HepG2 (cell line): ENCODE results near the gene TUBB4B. TPM values are rescaled to one million over a fixed set of nuclear protein-coding genes. Genes with fewer than 3 reads are reported as not detected.
A peak's percentile ranks its signal among the peaks of the same experiment; 100 is the strongest.

ENCODE experiments used
- ARNTL ChIP-seq: sonication (generic); formaldehyde crosslinking; IDR thresholded peaks from 2 replicates; pipeline ENCODE4 v1.4.0; 2020; ENCODE audit warnings: mild to moderate bottlenecking, missing genetic modification reagents
- ATF3 ChIP-seq: sonication (generic); formaldehyde crosslinking; IDR thresholded peaks from 2 replicates; pipeline ENCODE4 v1.4.0; 2020; ENCODE audit warnings: missing genetic modification reagents
- CENPBD1 ChIP-seq: sonication (generic); formaldehyde crosslinking; IDR thresholded peaks from 2 replicates; pipeline ENCODE4 v1.8.0; 2022; ENCODE audit warnings: missing genetic modification reagents, low read depth, mild to moderate bottlenecking, borderline replicate concordance
- HBP1 ChIP-seq: IDR thresholded peaks from 2 replicates; pipeline ENCODE4 v1.6.1; 2016; ENCODE audit warnings: low read depth, control low read depth
- HES4 ChIP-seq: sonication (generic); formaldehyde crosslinking; IDR thresholded peaks from 2 replicates; pipeline ENCODE4 v1.9.0; 2021; ENCODE audit warnings: mild to moderate bottlenecking, missing genetic modification reagents, borderline replicate concordance
- MAFG ChIP-seq: sonication (generic); formaldehyde crosslinking; IDR thresholded peaks from 2 replicates; pipeline ENCODE4 v1.5.1; 2020; ENCODE audit warnings: mild to moderate bottlenecking, missing genetic modification reagents
- MTF1 ChIP-seq: sonication (generic); formaldehyde crosslinking; IDR thresholded peaks from 2 replicates; pipeline ENCODE4 v1.5.0; 2020; ENCODE audit warnings: missing genetic modification reagents
- POLR2G ChIP-seq: fragments of 200-400 bp; formaldehyde crosslinking; IDR thresholded peaks from 2 replicates; pipeline ENCODE4 v1.6.1; 2018; ENCODE audit warnings: mild to moderate bottlenecking, low read depth, low read length, moderate library complexity
- RARG ChIP-seq: sonication (generic); formaldehyde crosslinking; IDR thresholded peaks from 2 replicates; pipeline ENCODE4 v1.4.0; 2020; ENCODE audit warnings: low read depth, mild to moderate bottlenecking, missing genetic modification reagents
- RNF219 ChIP-seq: sonication (generic); formaldehyde crosslinking; IDR thresholded peaks from 2 replicates; pipeline ENCODE4 v1.5.0; 2020; ENCODE audit warnings: mild to moderate bottlenecking, missing genetic modification reagents
- TFDP1 ChIP-seq: IDR thresholded peaks from 2 replicates; pipeline ENCODE4 v1.6.1; 2016; ENCODE audit warnings: missing compliant biosample characterization, missing genetic modification reagents, borderline replicate concordance
- XRCC5 ChIP-seq: fragments of 200-400 bp; formaldehyde crosslinking; optimal IDR thresholded peaks from 2 replicates; pipeline ENCODE3; 2017; ENCODE audit warnings: mild to moderate bottlenecking, low read length
- ZNF160 ChIP-seq: sonication (generic); formaldehyde crosslinking; IDR thresholded peaks from 2 replicates; pipeline ENCODE4 v1.8.0; 2022; ENCODE audit warnings: mild to moderate bottlenecking, inconsistent platforms, missing genetic modification reagents
- ZNF234 ChIP-seq: sonication (generic); formaldehyde crosslinking; conservative IDR thresholded peaks from 2 replicates; pipeline ENCODE4 v1.5.1; 2020; ENCODE audit warnings: mild to moderate bottlenecking, missing genetic modification reagents
- ZNF331 ChIP-seq: sonication (generic); formaldehyde crosslinking; IDR thresholded peaks from 2 replicates; pipeline ENCODE4 v1.4.0; 2020; ENCODE audit warnings: missing genetic modification reagents
- ZNF362 ChIP-seq: sonication (generic); formaldehyde crosslinking; IDR thresholded peaks from 2 replicates; pipeline ENCODE4 v1.4.0; 2020; ENCODE audit warnings: missing genetic modification reagents, mild to moderate bottlenecking, borderline replicate concordance
- ZNF432 ChIP-seq: sonication (generic); formaldehyde crosslinking; IDR thresholded peaks from 2 replicates; pipeline ENCODE4 v1.5.0; 2020; ENCODE audit warnings: missing genetic modification reagents, mild to moderate bottlenecking, borderline replicate concordance
- ZNF546 ChIP-seq: sonication (generic); formaldehyde crosslinking; conservative IDR thresholded peaks from 2 replicates; pipeline ENCODE4 v1.8.1; 2023; ENCODE audit warnings: mild to moderate bottlenecking, missing genetic modification reagents
- ZNF557 ChIP-seq: sonication (generic); formaldehyde crosslinking; IDR thresholded peaks from 2 replicates; pipeline ENCODE4 v1.4.0; 2020; ENCODE audit warnings: missing genetic modification reagents
- ZNF713 ChIP-seq: sonication (generic); formaldehyde crosslinking; IDR thresholded peaks from 2 replicates; pipeline ENCODE4 v1.4.0; 2020; ENCODE audit warnings: mild to moderate bottlenecking, missing genetic modification reagents
- ZNF777 ChIP-seq: sonication (generic); formaldehyde crosslinking; IDR thresholded peaks from 2 replicates; pipeline ENCODE4 v1.4.0; 2020; ENCODE audit warnings: missing genetic modification reagents
- polyA plus RNA-seq, 8 experiments: library from polyadenylated mRNA; depleted of rRNA in 3 of 8; stranded (reverse) in 7 of 8; unstranded in 1 of 8; fragments of >200 nt; fragmentation: Illumina TruSeq in 4 of 8; extraction: Trizol in 4 of 8; gene quantifications; 2 replicates each; pipeline versions ENCODE4 v1.2.1 to v1.2.3, GENCODE V29; 2011 to 2016; ENCODE audit warnings: low read depth in 4 of 8, missing spikeins in 1 of 8, mixed read lengths in 1 of 8; ENCODE audit not compliant: insufficient read depth in 1 of 8
- total RNA-seq, 5 experiments: library from RNA; depleted of rRNA; stranded (reverse); fragments of >200 nt; fragmentation: Illumina TruSeq; extraction: Trizol; gene quantifications; 2 replicates each; pipeline ENCODE4 v1.2.3, GENCODE V29; 2016; ENCODE audit warnings: low read depth in 1 of 5

Gene TUBB4B
- total and polyA plus RNA-seq, 2 of the 13 experiments (the other 11 are each of a cell fraction or from before 2014, with no cell fraction given), result 182 to 412 TPM

GRCh38 chr9:137205126-137206069, 35.7 kb upstream of the TUBB4B start, which contains the start of the genes NDOR1 and TMEM203 (continued):
- TF ChIP-seq RNF219, result no peak
- peak; percentile 57; the same call in 1 of the 2 replicates for TF ChIP-seq ZNF331
- 0 out of 2 replicates have a peak, but pooled peaks have one; percentile 24 for TF ChIP-seq MAFG (CRISPR knock-in tag)
- TF ChIP-seq CENPBD1 (CRISPR knock-in tag), result no peak
- TF ChIP-seq ZNF160 (CRISPR knock-in tag), result no peak; the same call in 1 of the 2 replicates
- TF ChIP-seq HES4 (CRISPR knock-in tag), result no peak; the same call in 1 of the 2 replicates
- peak; percentile 96 for TF ChIP-seq TFDP1 (CRISPR knock-in tag)
- no peak for TF ChIP-seq ATF3 (CRISPR knock-in tag)
- no peak for TF ChIP-seq ZNF557 (CRISPR knock-in tag)
- no peak for TF ChIP-seq ARNTL (CRISPR knock-in tag)
- TF ChIP-seq ZNF777 (CRISPR knock-in tag), result peak; percentile 81
- TF ChIP-seq XRCC5, result no peak
- 0 out of 2 replicates have a peak, but pooled peaks have one; percentile 41 for TF ChIP-seq ZNF234
- peak; percentile 88 for TF ChIP-seq POLR2G
- TF ChIP-seq MTF1 (CRISPR knock-in tag), result no peak
- TF ChIP-seq ZNF432 (CRISPR knock-in tag), result no peak
- no peak for TF ChIP-seq RARG (CRISPR knock-in tag)
- peak; percentile 94 for TF ChIP-seq HBP1 (CRISPR knock-in tag)
- TF ChIP-seq ZNF546 (CRISPR knock-in tag), result no peak
- 0 out of 2 replicates have a peak, but pooled peaks have one; percentile 65 for TF ChIP-seq ZNF713
- TF ChIP-seq ZNF362 (CRISPR knock-in tag), result no peak
